ENCODE data around the gene STAT3.

GRCh38 chr17:42334677-42335076 lies 53.6 kb downstream of the STAT3 start:
- TF ChIP-seq CTCF (IDR thresholded peaks at IDR 0.05; ENCODE audit: extremely low read depth in 1 of 2, insufficient read depth in 1 of 2, low read depth in 1 of 2, low read length in 2 of 2) (peak in 1 of 2 donors; percentile 3), EZH2 (IDR thresholded peaks at IDR 0.05; ENCODE audit: borderline replicate concordance, low read depth, low read length, severe bottlenecking) (no peak), POLR2A (IDR thresholded peaks at IDR 0.05; ENCODE audit: low read depth, low read length) (no peak), POLR2AphosphoS5 (IDR thresholded peaks at IDR 0.05; ENCODE audit: insufficient read depth, low read depth, low read length) (no peak), MYC (IDR thresholded peaks at IDR 0.05; ENCODE audit: low read depth, low read length) (no peak), MAX (IDR thresholded peaks at IDR 0.05; ENCODE audit: insufficient read depth, insufficient read length) (no peak)
